Measurements from ENCODE around the gene SPATA31C2.
A peak's percentile ranks its signal among the peaks of the same experiment; 100 is the strongest.
"Not testable (repeated sequence)": the region's sequence is repeated elsewhere in the genome, so short reads cannot be mapped to it uniquely, and the experiment has no call there.

SPATA31C2 gene

GRCh38 chr9:88138375-88138774 lies at the start of gene SPATA31C2:
Gene SPATA31C2, minus strand, starts transcription at chr9:88138475. Its CDS starts 29 bp downstream, at chr9:88138446.
- DNase-seq (ENCODE audit: extremely low read depth in 1 of 2, low read depth in 1 of 2) = not testable (repeated sequence)

GRCh38 chr9:88187631-88188030 lies 49.4 kb upstream of the SPATA31C2 start:
- DNase-seq (ENCODE audit: extremely low read depth in 1 of 2, low read depth in 1 of 2) = no peak

GRCh38 chr9:88186495-88187110 lies 48.3 kb upstream of the SPATA31C2 start:
- DNase-seq (ENCODE audit: extremely low read depth in 1 of 2, low read depth in 1 of 2) = no peak

- DNase-seq (ENCODE audit: extremely low read depth in 1 of 2, low read depth in 1 of 2) = no peak
These were observed 46.7 kb upstream of the SPATA31C2 start for GRCh38 chr9:88184976-88185375.

GRCh38 chr9:88183798-88184495 lies 45.7 kb upstream of the SPATA31C2 start:
- DNase-seq (ENCODE audit: extremely low read depth in 1 of 2, low read depth in 1 of 2) = no peak

GRCh38 chr9:88182501-88182900 lies 44.2 kb upstream of the SPATA31C2 start:
- no peak for DNase-seq (ENCODE audit: extremely low read depth in 1 of 2, low read depth in 1 of 2)

- no peak for DNase-seq (ENCODE audit: extremely low read depth in 1 of 2, low read depth in 1 of 2)
These were observed 41.9 kb upstream of the SPATA31C2 start for GRCh38 chr9:88180081-88180765.

GRCh38 chr9:88179062-88179521 lies 40.8 kb upstream of the SPATA31C2 start:
- DNase-seq (ENCODE audit: extremely low read depth in 1 of 2, low read depth in 1 of 2) = peak in 1 of 2 donors; percentile 1

- DNase-seq (ENCODE audit: extremely low read depth in 1 of 2, low read depth in 1 of 2) = no peak
These were observed 40.4 kb upstream of the SPATA31C2 start for GRCh38 chr9:88178641-88179040.

- no peak for DNase-seq (ENCODE audit: extremely low read depth in 1 of 2, low read depth in 1 of 2)
These were observed 39.1 kb upstream of the SPATA31C2 start for GRCh38 chr9:88177371-88177770.

GRCh38 chr9:88174324-88174723 lies 36.0 kb upstream of the SPATA31C2 start:
- no peak for DNase-seq (ENCODE audit: extremely low read depth in 1 of 2, low read depth in 1 of 2)

GRCh38 chr9:88173378-88173999 lies 35.2 kb upstream of the SPATA31C2 start:
- DNase-seq (ENCODE audit: extremely low read depth in 1 of 2, low read depth in 1 of 2) = peak; percentile 16 to 35

- DNase-seq (ENCODE audit: extremely low read depth in 1 of 2, low read depth in 1 of 2) = no peak
These were observed 31.4 kb upstream of the SPATA31C2 start for GRCh38 chr9:88169700-88170099.

- no peak for DNase-seq (ENCODE audit: extremely low read depth in 1 of 2, low read depth in 1 of 2)
These were observed 30.3 kb upstream of the SPATA31C2 start for GRCh38 chr9:88168564-88168963.

GRCh38 chr9:88166660-88167059 lies 28.4 kb upstream of the SPATA31C2 start:
- DNase-seq (ENCODE audit: extremely low read depth in 1 of 2, low read depth in 1 of 2) = no peak

- DNase-seq (ENCODE audit: extremely low read depth in 1 of 2, low read depth in 1 of 2) = no peak
These were observed 26.6 kb upstream of the SPATA31C2 start for GRCh38 chr9:88164850-88165249.

- no peak for DNase-seq (ENCODE audit: extremely low read depth in 1 of 2, low read depth in 1 of 2)
These were observed 22.9 kb upstream of the SPATA31C2 start for GRCh38 chr9:88161144-88161543.

- no peak for DNase-seq (ENCODE audit: extremely low read depth in 1 of 2, low read depth in 1 of 2)
These were observed 5.8 kb upstream of the SPATA31C2 start for GRCh38 chr9:88143957-88144625.

GRCh38 chr9:88143179-88143578 lies 4.9 kb upstream of the SPATA31C2 start:
- DNase-seq (ENCODE audit: extremely low read depth in 1 of 2, low read depth in 1 of 2) = no peak

GRCh38 chr9:88133552-88133951 lies 4.7 kb downstream of the SPATA31C2 start:
- DNase-seq (ENCODE audit: extremely low read depth in 1 of 2, low read depth in 1 of 2) = not testable (repeated sequence)

- DNase-seq (ENCODE audit: extremely low read depth in 1 of 2, low read depth in 1 of 2) = not testable (repeated sequence)
These were observed 8.7 kb downstream of the SPATA31C2 start for GRCh38 chr9:88129556-88129955.
